C1 segment of cervical spinal cord (tissue), 14 donors: ENCODE measurements around the gene TBX2.

Experiments used
- DNase-seq, 14 donors: peaks; one replicate each; lab custom pipeline; 2025; lab: John Stamatoyannopoulos, UW

The TBX2 gene

GRCh38 chr17:61402073-61402541 is 2.5 kb downstream of the TBX2 start:
- DNase-seq: no peak

DNA sequence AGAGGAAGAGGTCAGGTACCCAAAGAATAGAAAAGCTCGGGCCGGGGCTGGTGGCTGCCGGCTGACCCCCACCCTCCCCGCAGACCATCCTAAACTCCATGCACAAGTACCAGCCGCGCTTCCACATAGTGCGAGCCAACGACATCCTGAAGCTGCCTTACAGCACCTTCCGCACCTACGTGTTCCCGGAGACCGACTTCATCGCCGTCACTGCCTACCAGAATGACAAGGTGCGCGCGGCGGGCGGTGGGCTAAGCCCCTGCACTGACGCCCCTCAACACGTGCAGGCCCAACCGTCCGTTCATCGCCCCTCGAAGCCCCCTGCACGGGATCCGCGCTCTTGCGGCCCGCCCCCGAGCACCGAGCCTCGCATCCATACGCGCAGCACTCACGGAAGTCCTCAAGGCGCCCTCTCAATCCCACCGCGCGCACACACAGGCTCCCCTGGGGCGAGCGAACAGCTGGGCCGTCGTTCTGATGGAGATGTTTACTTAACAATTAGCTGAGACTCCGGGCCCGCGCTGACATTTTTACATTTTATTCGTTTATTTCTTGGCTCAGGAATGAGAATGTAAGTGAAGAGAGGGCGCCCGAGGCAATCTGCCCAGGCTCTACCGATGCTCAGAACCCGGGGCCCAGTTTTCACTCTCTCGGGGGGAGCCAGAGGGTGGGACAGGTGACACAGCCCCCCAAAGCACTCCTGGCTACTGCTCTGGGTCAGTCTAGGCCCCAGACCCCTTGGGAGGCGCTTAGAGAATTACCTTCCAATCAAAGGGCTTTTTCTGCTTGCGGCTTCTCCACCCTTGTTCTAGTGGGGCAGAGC is 3.5 kb downstream of the TBX2 start:
- DNase-seq: no peak

GRCh38 chr17:61403801-61404662 is 4.4 kb downstream of the TBX2 start:
- no peak for DNase-seq

DNA sequence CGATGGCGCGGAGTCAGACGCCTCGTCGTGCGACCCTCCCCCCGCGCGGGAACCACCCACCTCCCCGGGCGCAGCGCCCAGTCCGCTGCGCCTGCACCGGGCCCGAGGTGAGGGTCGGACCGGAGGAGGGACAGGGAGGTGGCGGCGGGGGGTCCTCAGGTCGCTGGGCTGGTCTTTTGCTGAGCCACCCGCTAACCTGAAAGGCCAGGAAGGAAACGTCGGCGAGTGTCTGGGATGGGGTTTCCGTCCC is 4.9 kb downstream of the TBX2 start:
- no peak for DNase-seq

GRCh38 chr17:61404913-61405685 is 5.5 kb downstream of the TBX2 start:
- no peak for DNase-seq

GRCh38 chr17:61405686-61406536 is 6.3 kb downstream of the TBX2 start:
- DNase-seq: no peak

DNA sequence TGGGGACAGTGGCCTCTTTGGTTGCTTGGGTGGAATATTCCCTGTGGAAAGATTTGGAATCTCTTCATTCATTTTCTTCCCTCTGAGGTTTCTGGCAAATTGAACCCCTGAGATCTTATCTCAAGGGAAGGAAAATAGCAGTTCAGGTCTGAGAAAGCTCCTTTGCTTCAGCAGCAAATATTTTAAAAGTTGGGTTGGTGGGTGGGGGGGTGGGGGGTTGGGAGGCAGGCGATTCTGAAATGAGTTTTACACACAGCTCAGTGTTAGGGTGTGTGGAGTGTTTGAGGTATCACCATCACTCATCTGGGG is 6.8 kb downstream of the TBX2 start:
- no peak for DNase-seq

DNA sequence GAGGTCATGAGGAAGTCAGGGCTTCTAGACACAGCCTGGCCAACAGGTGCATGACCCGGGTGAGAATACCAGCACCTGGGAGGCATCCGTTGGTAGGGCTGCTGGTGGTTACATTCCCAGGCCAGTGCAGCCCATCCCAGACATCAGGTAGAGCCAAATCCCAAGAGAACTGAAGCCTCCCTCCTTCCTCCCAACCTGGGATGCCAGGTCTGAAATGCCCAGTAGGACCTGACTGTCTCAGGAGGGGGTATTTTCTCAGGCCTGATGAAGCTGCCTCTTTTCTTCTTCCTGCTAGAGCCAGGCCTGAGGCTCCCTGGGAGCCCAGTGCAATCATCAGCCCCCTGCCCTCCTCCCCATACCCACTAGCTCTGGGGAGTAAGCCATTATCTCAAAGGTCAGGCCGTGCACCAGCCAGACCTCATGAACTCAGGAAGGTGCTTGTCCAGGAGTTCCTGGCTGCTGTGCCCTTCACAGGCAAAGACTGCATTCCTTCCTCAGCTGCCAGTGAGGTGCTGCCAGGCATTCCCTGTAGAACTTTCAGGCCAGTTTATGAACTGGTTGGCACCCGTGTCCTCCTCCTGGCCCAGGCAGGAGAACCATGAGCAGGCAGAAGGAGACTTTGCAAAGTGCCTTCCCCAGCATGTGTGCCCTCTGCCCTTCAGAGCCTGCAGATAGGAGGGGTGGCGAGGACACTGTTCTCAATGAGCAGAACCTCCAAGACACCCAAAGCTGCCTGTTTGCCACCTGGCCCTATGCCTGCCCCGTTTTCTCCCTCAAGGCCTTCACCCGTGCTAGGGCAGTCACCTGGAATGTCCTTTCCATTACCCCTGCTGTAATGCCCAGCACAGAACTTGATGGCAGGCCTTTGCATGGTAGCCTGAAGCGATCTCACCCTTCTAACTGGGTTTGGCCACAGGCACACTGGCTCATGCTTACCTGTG is 7.6 kb downstream of the TBX2 start:
- no peak for DNase-seq

GRCh38 chr17:61408151-61409041 is 8.8 kb downstream of the TBX2 start:
- no peak for DNase-seq

- DNase-seq: peak in 7 of 14 donors; percentile 10 to 53 (median 25)
Observed at GRCh38 chr17:61409301-61410112, 9.9 kb downstream of the TBX2 start.

DNA sequence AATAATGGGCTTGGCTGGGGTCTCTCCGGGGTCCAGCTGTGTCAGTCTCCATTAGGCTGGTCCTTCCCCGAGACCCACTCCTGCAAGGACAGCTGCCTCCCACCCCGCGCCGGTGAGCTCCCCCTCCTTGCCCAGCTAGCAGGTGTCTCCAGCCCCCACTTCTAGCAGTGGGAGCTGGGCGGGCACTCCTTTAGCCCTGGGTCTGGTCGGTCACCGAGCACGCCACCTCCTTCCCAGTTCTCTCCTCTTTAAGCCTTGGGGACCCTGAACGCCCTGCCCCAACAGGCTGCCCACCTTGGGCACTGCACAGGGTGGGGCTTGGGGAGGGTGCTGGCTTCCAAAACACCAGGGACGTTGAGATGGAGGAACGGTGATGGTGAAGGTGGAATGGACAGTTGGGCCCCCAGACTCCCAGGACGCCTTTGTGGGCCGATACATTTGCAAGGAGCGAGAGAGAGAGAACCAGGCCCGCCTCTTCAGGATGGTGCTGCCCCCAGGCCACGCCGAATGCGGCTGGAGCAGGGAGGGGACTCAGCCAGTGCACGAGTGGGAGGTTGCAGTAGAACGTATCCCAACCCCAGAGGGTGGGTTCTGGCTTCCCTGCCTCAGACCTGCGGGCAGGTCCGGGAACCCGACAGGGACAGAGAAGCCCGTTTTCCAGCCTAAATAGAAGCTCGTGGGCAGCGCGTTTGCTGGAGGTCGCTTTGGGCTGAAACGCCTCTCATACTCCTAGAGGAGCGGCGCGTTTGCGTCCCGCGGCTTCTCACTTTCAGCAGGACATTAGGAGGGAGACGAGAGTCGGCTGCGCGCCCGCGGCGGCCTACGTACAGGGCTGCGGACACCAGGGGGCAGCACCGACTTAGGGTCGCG is 10.7 kb downstream of the TBX2 start:
- peak in 10 of 14 donors; percentile 11 to 76 (median 42) for DNase-seq

GRCh38 chr17:61411011-61411260 is 11.3 kb downstream of the TBX2 start:
- peak in 1 of 14 donors; percentile 72 for DNase-seq

DNA sequence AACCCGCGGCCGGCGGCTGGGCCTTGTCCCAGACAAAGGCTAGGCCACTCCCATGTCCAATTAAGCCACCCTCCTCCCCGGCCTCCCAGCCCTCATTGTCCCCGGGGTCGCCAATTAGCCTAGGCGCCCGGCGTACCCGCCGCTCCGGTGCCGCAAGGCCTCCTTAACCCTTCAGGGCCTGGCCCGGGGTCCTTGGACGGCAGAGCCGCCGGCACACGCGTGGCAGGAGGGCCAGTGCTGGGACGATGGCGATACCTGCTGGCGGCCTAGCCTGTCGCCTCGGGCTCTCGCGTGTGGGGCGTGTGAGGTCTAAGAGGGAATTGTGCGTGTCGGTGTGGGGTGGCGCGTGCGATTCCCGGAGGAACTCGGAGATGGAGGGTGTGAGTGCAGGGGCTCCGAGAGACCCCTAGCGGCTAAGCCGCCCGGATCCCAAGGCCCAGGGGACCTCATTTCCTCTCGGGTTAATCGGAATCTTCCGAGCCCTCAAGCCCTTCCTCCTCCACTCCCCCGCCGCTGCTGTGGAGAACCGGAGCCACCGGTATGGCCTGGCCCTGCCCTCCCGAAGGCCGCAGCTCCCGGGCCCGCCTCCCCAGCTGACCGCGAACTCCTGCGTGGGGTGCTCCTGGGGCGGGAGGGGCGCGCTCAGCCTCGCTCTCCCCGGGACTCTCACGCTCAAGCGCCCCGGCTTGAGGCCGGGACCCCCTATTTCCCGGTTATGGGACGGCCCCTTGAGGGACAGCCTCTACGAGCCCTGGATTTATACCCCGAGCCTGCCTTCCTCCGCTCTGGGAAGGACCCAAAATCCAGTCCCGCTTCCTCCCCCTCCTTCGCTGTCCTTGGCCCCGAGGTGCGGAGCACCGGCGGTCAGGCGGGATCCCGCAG is 11.9 kb downstream of the TBX2 start:
- peak in 4 of 14 donors; percentile 35 to 62 (median 48) for DNase-seq

DNA sequence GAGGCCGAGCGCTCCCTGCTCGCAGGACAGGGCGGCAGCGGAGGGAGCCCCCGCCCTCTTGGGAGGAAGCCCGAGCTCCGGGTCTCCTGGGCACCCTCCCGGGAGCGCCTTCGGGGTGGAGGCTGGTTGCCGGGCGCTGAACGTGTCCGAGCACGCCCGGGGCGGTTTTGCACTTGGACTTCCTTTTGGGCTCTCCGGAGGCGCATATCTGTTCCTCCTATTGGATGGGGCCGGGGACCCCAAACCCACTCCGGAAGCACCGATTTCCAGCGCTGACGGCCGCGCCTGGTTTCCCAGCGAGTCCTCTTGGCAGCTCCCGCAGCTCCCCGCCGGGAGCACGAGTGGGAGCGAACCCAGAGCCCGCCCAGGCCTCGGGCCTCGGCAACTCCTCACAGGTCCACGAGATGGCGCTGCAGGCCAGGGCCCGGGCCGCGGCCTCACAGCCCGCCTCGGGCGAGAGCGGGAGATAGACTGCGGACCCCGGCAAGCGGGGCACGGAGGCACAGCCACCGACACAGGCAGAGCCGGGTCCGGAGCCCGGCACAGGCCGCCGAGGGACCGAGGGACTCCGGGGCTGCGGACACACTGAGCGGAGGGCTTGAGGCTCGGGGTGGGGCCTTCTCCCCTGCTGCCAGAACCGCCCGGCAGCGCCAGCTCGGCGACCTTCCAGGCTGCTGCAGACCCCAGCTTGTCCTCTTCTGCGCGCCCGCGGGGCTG is 12.7 kb downstream of the TBX2 start:
- peak in 12 of 14 donors; percentile 22 to 86 (median 72) for DNase-seq

- no peak for DNase-seq
Observed at GRCh38 chr17:61412860-61413660, 13.4 kb downstream of the TBX2 start.
